Liver (tissue), 9 donors: ENCODE measurements around the gene TRMT11. TPM values are rescaled to one million over a fixed set of nuclear protein-coding genes. Genes with fewer than 3 reads are reported as not detected.

Experiments used
- DNase-seq: peaks from one replicate; pipeline ENCODE4 v3.0.0-alpha.2; 2017; ENCODE audit warnings: low spot score
- H3K27ac ChIP-seq, 2 donors: one replicate each; pipeline ENCODE4 v1.7.0; 2013; ENCODE audit warnings: inconsistent platforms in 2 of 2, low read length in 2 of 2, control low read depth in 1 of 2, low read depth in 1 of 2, mild to moderate bottlenecking in 1 of 2
- H3K27me3 ChIP-seq, 4 donors: one replicate each; pipeline versions ENCODE4 v1.6.1 to v1.7.0; 2013; ENCODE audit warnings: low read length in 3 of 4, inconsistent platforms in 1 of 4, mild to moderate bottlenecking in 1 of 4, moderate library complexity in 1 of 4; ENCODE audit not compliant: control insufficient read depth in 4 of 4, insufficient read depth in 4 of 4
- H3K36me3 ChIP-seq, 4 donors: one replicate each; pipeline versions ENCODE4 v1.6.1 to v1.7.0; 2013; ENCODE audit warnings: low read length in 3 of 4, mild to moderate bottlenecking in 3 of 4, low read depth in 1 of 4, moderate library complexity in 1 of 4; ENCODE audit not compliant: control insufficient read depth in 4 of 4, insufficient read depth in 3 of 4
- H3K4me1 ChIP-seq, 4 donors: one replicate each; pipeline versions ENCODE4 v1.6.1 to v1.7.0; 2013; ENCODE audit warnings: low read length in 3 of 4, mild to moderate bottlenecking in 3 of 4, moderate library complexity in 1 of 4; ENCODE audit not compliant: control insufficient read depth in 4 of 4, insufficient read depth in 4 of 4
- H3K4me3 ChIP-seq, 3 donors: one replicate each; pipeline versions ENCODE4 v1.6.1 to v1.7.0; 2013; ENCODE audit warnings: low read length in 3 of 3, control low read depth in 1 of 3, low read depth in 1 of 3, mild to moderate bottlenecking in 1 of 3
- H3K9ac ChIP-seq, 2 donors: one replicate each; pipeline ENCODE4 v1.7.0; 2013; ENCODE audit warnings: low read length in 2 of 2, mild to moderate bottlenecking in 2 of 2, moderate library complexity in 2 of 2, control low read depth in 1 of 2, low read depth in 1 of 2
- H3K9me3 ChIP-seq, 4 donors: one replicate each; pipeline versions ENCODE4 v1.6.1 to v1.7.0; 2013; ENCODE audit warnings: low read length in 3 of 4; ENCODE audit not compliant: control insufficient read depth in 4 of 4
- EGR1 ChIP-seq, 2 donors: IDR thresholded peaks; 2 replicates each; pipeline ENCODE4 v1.6.1; 2016 to 2018; ENCODE audit warnings: antibody characterized with exemption in 2 of 2, low read depth in 2 of 2
- FOXA1 ChIP-seq: IDR thresholded peaks from 2 replicates; pipeline ENCODE4 v1.6.1; 2016; ENCODE audit warnings: antibody characterized with exemption
- FOXA2 ChIP-seq: IDR thresholded peaks from 2 replicates; pipeline ENCODE4 v1.6.1; 2016; ENCODE audit warnings: antibody characterized with exemption
- GABPA ChIP-seq, 2 donors: IDR thresholded peaks in 1 of 2; conservative IDR thresholded peaks in 1 of 2; 2 replicates each; pipeline ENCODE4 v1.6.1; 2016; ENCODE audit warnings: antibody characterized with exemption in 2 of 2, mild to moderate bottlenecking in 1 of 2, moderate library complexity in 1 of 2
- HNF4A ChIP-seq, 2 donors: conservative IDR thresholded peaks; 2 replicates each; pipeline ENCODE4 v1.6.1; 2016; ENCODE audit warnings: antibody characterized with exemption in 2 of 2, mild to moderate bottlenecking in 2 of 2
- HNF4G ChIP-seq: IDR thresholded peaks from 2 replicates; pipeline ENCODE4 v1.6.1; 2016; ENCODE audit warnings: antibody characterized with exemption
- JUND ChIP-seq, 2 donors: IDR thresholded peaks; 2 replicates each; pipeline ENCODE4 v1.6.1; 2016; ENCODE audit warnings: antibody characterized with exemption in 2 of 2
- MAX ChIP-seq: IDR thresholded peaks from 2 replicates; pipeline ENCODE4 v1.6.1; 2016; ENCODE audit warnings: antibody characterized with exemption
- NR2F2 ChIP-seq: IDR thresholded peaks from 2 replicates; pipeline ENCODE4 v1.6.1; 2016; ENCODE audit warnings: antibody characterized with exemption
- RAD21 ChIP-seq, 2 donors: IDR thresholded peaks; 2 replicates each; pipeline ENCODE4 v1.6.1; 2016; ENCODE audit warnings: antibody characterized with exemption in 2 of 2, mild to moderate bottlenecking in 2 of 2
- RXRA ChIP-seq, 2 donors: IDR thresholded peaks; 2 replicates each; pipeline ENCODE4 v1.6.1; 2017 to 2018; ENCODE audit warnings: antibody characterized with exemption in 2 of 2, mild to moderate bottlenecking in 1 of 2
- SP1 ChIP-seq: IDR thresholded peaks from 2 replicates; pipeline ENCODE4 v1.6.1; 2018; ENCODE audit warnings: antibody characterized with exemption, mild to moderate bottlenecking
- TAF1 ChIP-seq: conservative IDR thresholded peaks from 2 replicates; pipeline ENCODE4 v1.6.1; 2016; ENCODE audit warnings: antibody characterized with exemption, mild to moderate bottlenecking
- YY1 ChIP-seq: IDR thresholded peaks from 2 replicates; pipeline ENCODE4 v1.6.1; 2016; ENCODE audit warnings: antibody characterized with exemption, mild to moderate bottlenecking
- ZBTB33 ChIP-seq: IDR thresholded peaks from 2 replicates; pipeline ENCODE4 v1.6.1; 2016; ENCODE audit warnings: antibody characterized with exemption
- WGBS: extraction: QIAGEN DNeasy Blood & Tissue Kit; methylation state at CpG from one replicate; pipeline ENCODE4 v1.1.7; 2013; 5-methylcytosine and 5-hydroxymethylcytosine counted together
- polyA plus RNA-seq, 2 donors: library from polyadenylated mRNA; stranded (reverse) in 1 of 2; unstranded in 1 of 2; fragments of 200-250 nt in 1 of 2; fragments of >200 nt in 1 of 2; fragmentation: Nextera tagmentation in 1 of 2; extraction: Ambion mirVana in 1 of 2; gene quantifications; one replicate each; pipeline versions ENCODE4 v1.2.1 to v1.2.3, GENCODE V29; 2013 to 2015
- total RNA-seq, 2 donors: library from RNA; depleted of rRNA; stranded (reverse); fragments of >200 nt; gene quantifications; one replicate each; pipeline ENCODE4 v1.2.3, GENCODE V29; 2014
- TF ChIP-seq, protein P1 (sequence below): IDR thresholded peaks from 2 replicates; pipeline ENCODE4 v1.6.1; 2016; ENCODE audit warnings: antibody characterized with exemption, mild to moderate bottlenecking
- TF ChIP-seq, protein P2 (sequence below): IDR thresholded peaks from 2 replicates; pipeline ENCODE4 v1.6.1; 2016; ENCODE audit warnings: antibody characterized with exemption
- TF ChIP-seq, protein P3 (sequence below): fragments of 150-350 bp; IDR thresholded peaks from 2 replicates; pipeline ENCODE4 v1.5.1; 2017; ENCODE audit warnings: improper control_type of control experiment, low read depth, low read length; ENCODE audit not compliant: missing input control
- donor health status: healthy.
- donor health status: healthy.
- donor health status: healthy.
- donor health status: healthy.
- donor health status: healthy.

TRMT11 gene
- total and polyA plus RNA-seq, 4 donors: 9.9 to 82.3 (median 17.2) TPM

- TF ChIP-seq, protein P1, sequence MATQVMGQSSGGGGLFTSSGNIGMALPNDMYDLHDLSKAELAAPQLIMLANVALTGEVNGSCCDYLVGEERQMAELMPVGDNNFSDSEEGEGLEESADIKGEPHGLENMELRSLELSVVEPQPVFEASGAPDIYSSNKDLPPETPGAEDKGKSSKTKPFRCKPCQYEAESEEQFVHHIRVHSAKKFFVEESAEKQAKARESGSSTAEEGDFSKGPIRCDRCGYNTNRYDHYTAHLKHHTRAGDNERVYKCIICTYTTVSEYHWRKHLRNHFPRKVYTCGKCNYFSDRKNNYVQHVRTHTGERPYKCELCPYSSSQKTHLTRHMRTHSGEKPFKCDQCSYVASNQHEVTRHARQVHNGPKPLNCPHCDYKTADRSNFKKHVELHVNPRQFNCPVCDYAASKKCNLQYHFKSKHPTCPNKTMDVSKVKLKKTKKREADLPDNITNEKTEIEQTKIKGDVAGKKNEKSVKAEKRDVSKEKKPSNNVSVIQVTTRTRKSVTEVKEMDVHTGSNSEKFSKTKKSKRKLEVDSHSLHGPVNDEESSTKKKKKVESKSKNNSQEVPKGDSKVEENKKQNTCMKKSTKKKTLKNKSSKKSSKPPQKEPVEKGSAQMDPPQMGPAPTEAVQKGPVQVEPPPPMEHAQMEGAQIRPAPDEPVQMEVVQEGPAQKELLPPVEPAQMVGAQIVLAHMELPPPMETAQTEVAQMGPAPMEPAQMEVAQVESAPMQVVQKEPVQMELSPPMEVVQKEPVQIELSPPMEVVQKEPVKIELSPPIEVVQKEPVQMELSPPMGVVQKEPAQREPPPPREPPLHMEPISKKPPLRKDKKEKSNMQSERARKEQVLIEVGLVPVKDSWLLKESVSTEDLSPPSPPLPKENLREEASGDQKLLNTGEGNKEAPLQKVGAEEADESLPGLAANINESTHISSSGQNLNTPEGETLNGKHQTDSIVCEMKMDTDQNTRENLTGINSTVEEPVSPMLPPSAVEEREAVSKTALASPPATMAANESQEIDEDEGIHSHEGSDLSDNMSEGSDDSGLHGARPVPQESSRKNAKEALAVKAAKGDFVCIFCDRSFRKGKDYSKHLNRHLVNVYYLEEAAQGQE: no peak
- TF ChIP-seq TAF1: no peak
Observed at GRCh38 chr6:125994670-125995488, 8.5 kb downstream of the TRMT11 start (continued).

DNA sequence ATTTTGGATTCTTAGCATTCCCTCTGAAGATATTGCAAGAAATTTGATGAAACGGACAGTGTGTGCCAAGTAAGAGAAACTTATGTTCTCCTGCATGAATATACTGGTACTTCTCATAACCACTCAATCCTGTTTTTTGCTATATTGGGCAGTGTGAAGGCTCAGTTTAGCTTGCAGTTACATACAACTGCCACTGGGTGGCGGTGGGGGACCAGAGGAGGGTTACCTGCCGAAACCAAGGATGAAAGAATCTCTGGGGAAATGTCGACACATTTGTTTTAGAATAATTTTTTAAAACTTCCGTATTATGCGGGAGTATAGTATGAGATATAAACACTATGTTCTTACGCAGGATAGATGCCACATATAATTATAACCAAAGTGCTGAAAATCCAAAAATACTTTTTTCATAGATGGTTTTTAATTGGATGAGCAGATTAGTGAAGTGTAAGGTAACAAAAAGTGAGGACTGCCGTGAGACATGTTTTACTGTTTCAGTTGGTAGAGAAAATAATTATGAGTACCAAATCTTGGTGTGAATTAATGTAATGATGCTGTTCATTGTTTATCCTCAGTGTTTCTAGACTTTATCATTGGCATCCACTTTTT lies 9.7 kb downstream of the TRMT11 start:
- H3K27ac ChIP-seq: no peak overlapping the region
- WGBS: 7% methylated on average over 8 of the region's 8 CpGs
- TF ChIP-seq JUND (IDR thresholded peaks at IDR 0.05) (no peak), MAX (no peak), GABPA (IDR thresholded peaks at IDR 0.05 in 1 of 2, conservative IDR thresholded peaks at IDR 0.05 in 1 of 2) (no peak), TAF1 (no peak), FOXA2 (no peak), ZBTB33 (no peak), HNF4G (no peak), EGR1 (IDR thresholded peaks at IDR 0.05; ENCODE audit: low read depth in 2 of 2) (no peak), RXRA (IDR thresholded peaks at IDR 0.05) (peak in 1 of 2 donors; percentile 6), SP1 (no peak), RAD21 (IDR thresholded peaks at IDR 0.05) (peak; percentile 97 to 98), YY1 (no peak), NR2F2 (no peak), FOXA1 (no peak), HNF4A (conservative IDR thresholded peaks at IDR 0.05) (no peak)
- TF ChIP-seq, protein P1: no peak
- TF ChIP-seq, protein P2, sequence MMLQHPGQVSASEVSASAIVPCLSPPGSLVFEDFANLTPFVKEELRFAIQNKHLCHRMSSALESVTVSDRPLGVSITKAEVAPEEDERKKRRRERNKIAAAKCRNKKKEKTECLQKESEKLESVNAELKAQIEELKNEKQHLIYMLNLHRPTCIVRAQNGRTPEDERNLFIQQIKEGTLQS: no peak
- TF ChIP-seq, protein P3, sequence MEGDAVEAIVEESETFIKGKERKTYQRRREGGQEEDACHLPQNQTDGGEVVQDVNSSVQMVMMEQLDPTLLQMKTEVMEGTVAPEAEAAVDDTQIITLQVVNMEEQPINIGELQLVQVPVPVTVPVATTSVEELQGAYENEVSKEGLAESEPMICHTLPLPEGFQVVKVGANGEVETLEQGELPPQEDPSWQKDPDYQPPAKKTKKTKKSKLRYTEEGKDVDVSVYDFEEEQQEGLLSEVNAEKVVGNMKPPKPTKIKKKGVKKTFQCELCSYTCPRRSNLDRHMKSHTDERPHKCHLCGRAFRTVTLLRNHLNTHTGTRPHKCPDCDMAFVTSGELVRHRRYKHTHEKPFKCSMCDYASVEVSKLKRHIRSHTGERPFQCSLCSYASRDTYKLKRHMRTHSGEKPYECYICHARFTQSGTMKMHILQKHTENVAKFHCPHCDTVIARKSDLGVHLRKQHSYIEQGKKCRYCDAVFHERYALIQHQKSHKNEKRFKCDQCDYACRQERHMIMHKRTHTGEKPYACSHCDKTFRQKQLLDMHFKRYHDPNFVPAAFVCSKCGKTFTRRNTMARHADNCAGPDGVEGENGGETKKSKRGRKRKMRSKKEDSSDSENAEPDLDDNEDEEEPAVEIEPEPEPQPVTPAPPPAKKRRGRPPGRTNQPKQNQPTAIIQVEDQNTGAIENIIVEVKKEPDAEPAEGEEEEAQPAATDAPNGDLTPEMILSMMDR: peak; percentile 92
- H3K9ac ChIP-seq: no peak overlapping the region
- H3K4me3 ChIP-seq: no peak overlapping the region
- DNase-seq: peak; percentile 79
- peaks cover 3 to 50% (median 38%) of the 10 kb centered on the region in 4 donors for H3K4me1 ChIP-seq
- H3K36me3 ChIP-seq: peaks cover 2 to 33% (median 17%) of the 10 kb centered on the region in 4 donors
- H3K27me3 ChIP-seq: no peaks in the 10 kb centered on the region
- H3K9me3 ChIP-seq: no peaks in the 10 kb centered on the region
